HepG2 (cell line): Measurements from ENCODE around the gene TSPAN18.

Experiments used
- CTCF ChIP-seq: sonication (generic); formaldehyde crosslinking; IDR thresholded peaks from 2 replicates; pipeline ENCODE4 v1.5.0; 2020; ENCODE audit warnings: mild to moderate bottlenecking, missing genetic modification reagents, moderate library complexity
- GABPB1 ChIP-seq: IDR thresholded peaks from 2 replicates; pipeline ENCODE4 v1.6.1; 2016; ENCODE audit warnings: mild to moderate bottlenecking, missing genetic modification reagents, moderate library complexity, missing compliant biosample characterization
- JUN ChIP-seq: sonication (generic); formaldehyde crosslinking; IDR thresholded peaks from 2 replicates; pipeline ENCODE4 v1.4.0; 2020; ENCODE audit warnings: mild to moderate bottlenecking, missing genetic modification reagents
- MYC ChIP-seq: sonication (generic); formaldehyde crosslinking; IDR thresholded peaks from 2 replicates; pipeline ENCODE4 v1.9.0; 2021; ENCODE audit warnings: missing genetic modification reagents, borderline replicate concordance
- SRF ChIP-seq: IDR thresholded peaks from 2 replicates; pipeline ENCODE4 v1.6.1; 2011; ENCODE audit warnings: mild to moderate bottlenecking, low read depth, low read length, moderate library complexity
- YY1 ChIP-seq: IDR thresholded peaks from 2 replicates; pipeline ENCODE4 v1.6.1; 2011; ENCODE audit warnings: low read length, low read depth, moderate library complexity, mild to moderate bottlenecking; ENCODE audit not compliant: insufficient read depth, insufficient replicate concordance
- ZNF20 ChIP-seq: sonication (generic); formaldehyde crosslinking; IDR thresholded peaks from 2 replicates; pipeline ENCODE4 v1.4.0; 2020; ENCODE audit warnings: mild to moderate bottlenecking, moderate library complexity, missing genetic modification reagents
- ZNF232 ChIP-seq: sonication (generic); formaldehyde crosslinking; IDR thresholded peaks from 2 replicates; pipeline ENCODE4 v1.4.0; 2020; ENCODE audit warnings: missing genetic modification reagents, borderline replicate concordance
- ZNF891 ChIP-seq: sonication (generic); formaldehyde crosslinking; IDR thresholded peaks from 2 replicates; pipeline ENCODE4 v1.5.0; 2020; ENCODE audit warnings: mild to moderate bottlenecking, missing genetic modification reagents
- TF ChIP-seq, protein P1 (sequence below): sonication (generic); formaldehyde crosslinking; IDR thresholded peaks from 2 replicates; pipeline ENCODE4 v1.5.0; 2020; ENCODE audit warnings: missing genetic modification reagents

GRCh38 chr11:44859528-44859925 lies 132.8 kb downstream of the TSPAN18 start:
- TF ChIP-seq GABPB1 (CRISPR knock-in tag), result no peak
- TF ChIP-seq CTCF, result no peak
- TF ChIP-seq, protein P1, sequence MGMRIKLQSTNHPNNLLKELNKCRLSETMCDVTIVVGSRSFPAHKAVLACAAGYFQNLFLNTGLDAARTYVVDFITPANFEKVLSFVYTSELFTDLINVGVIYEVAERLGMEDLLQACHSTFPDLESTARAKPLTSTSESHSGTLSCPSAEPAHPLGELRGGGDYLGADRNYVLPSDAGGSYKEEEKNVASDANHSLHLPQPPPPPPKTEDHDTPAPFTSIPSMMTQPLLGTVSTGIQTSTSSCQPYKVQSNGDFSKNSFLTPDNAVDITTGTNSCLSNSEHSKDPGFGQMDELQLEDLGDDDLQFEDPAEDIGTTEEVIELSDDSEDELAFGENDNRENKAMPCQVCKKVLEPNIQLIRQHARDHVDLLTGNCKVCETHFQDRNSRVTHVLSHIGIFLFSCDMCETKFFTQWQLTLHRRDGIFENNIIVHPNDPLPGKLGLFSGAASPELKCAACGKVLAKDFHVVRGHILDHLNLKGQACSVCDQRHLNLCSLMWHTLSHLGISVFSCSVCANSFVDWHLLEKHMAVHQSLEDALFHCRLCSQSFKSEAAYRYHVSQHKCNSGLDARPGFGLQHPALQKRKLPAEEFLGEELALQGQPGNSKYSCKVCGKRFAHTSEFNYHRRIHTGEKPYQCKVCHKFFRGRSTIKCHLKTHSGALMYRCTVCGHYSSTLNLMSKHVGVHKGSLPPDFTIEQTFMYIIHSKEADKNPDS (CRISPR knock-in tag), result no peak
- TF ChIP-seq ZNF232 (CRISPR knock-in tag), result no peak
- no peak for TF ChIP-seq ZNF891
- TF ChIP-seq YY1, result no peak
- no peak for TF ChIP-seq ZNF20 (CRISPR knock-in tag)
- no peak for TF ChIP-seq SRF
- no peak for TF ChIP-seq JUN
- no peak for TF ChIP-seq MYC (CRISPR knock-in tag)
